HG03558 (cell line): ENCODE data around the gene POLR2F.
"Not testable (repeated sequence)": the region's sequence is repeated elsewhere in the genome, so short reads cannot be mapped to it uniquely, and the experiment has no call there.

Experiments used
- ATAC-seq: cut with Tn5 transposase; IDR thresholded peaks from one replicate; pipeline ENCODE4 v1.9.1; 2021; ENCODE audit warnings: moderate number of reproducible peaks; ENCODE audit not compliant: unreplicated experiment; ENCODE audit errors: extremely low read depth

The POLR2F gene

GRCh38 chr22:37924386-37925065 lies 29.0 kb upstream of the POLR2F start:
- ATAC-seq, result no peak

GRCh38 chr22:37925330-37925729 lies 28.2 kb upstream of the POLR2F start:
- ATAC-seq, result no peak

GRCh38 chr22:37925767-37926166 lies 27.7 kb upstream of the POLR2F start:
- ATAC-seq, result no peak

- no peak for ATAC-seq
These were observed 27.1 kb upstream of the POLR2F start for GRCh38 chr22:37926358-37926757.

GRCh38 chr22:37926771-37927636 lies 26.5 kb upstream of the POLR2F start:
- ATAC-seq, result no peak

- ATAC-seq, result no peak
These were observed 25.9 kb upstream of the POLR2F start for GRCh38 chr22:37927637-37927936.

- ATAC-seq, result no peak
These were observed 24.1 kb upstream of the POLR2F start for GRCh38 chr22:37929390-37929789.

GRCh38 chr22:37930270-37930951 lies 23.1 kb upstream of the POLR2F start:
- ATAC-seq, result no peak

- no peak for ATAC-seq
These were observed 22.5 kb upstream of the POLR2F start for GRCh38 chr22:37930952-37931440.

- ATAC-seq, result no peak
These were observed 21.6 kb upstream of the POLR2F start for GRCh38 chr22:37931893-37932389.

- ATAC-seq, result no peak
These were observed 21.1 kb upstream of the POLR2F start for GRCh38 chr22:37932401-37932800.

- no peak for ATAC-seq
These were observed 20.5 kb upstream of the POLR2F start for GRCh38 chr22:37932821-37933578.

- no peak for ATAC-seq
These were observed 19.7 kb upstream of the POLR2F start for GRCh38 chr22:37933711-37934376.

- no peak for ATAC-seq
These were observed 12.7 kb upstream of the POLR2F start for GRCh38 chr22:37940698-37941376.

GRCh38 chr22:37942133-37942532 lies 11.4 kb upstream of the POLR2F start:
- no peak for ATAC-seq

- no peak for ATAC-seq
These were observed 10.2 kb upstream of the POLR2F start for GRCh38 chr22:37943136-37943824.

GRCh38 chr22:37943825-37944198 lies 9.7 kb upstream of the POLR2F start:
- no peak for ATAC-seq

GRCh38 chr22:37944423-37944822 lies 9.1 kb upstream of the POLR2F start:
- ATAC-seq, result not testable (repeated sequence)
